ENCODE results near the gene RLN3.

Gene RLN3

DNA sequence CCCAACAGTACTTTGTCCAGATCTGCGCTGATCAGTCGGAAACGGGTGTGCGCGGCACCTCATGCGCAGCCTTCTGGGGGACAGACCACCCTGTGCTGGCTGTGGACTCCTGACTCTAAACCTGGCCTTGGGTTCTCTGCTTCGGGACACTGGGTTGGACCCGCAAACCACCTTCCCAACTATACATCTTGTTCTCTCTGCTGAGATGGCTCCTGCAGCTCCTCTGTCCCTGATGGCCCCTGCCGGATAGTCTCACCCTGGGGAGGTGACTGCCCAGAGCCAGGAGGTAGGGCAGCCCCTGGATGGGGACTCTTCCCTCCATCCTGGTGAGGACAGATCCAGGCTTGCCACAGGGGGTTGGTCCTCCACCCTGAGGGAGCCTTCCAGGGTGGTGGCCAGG, 45.2 kb upstream of the RLN3 start:
- no peak overlapping the region for H4K91ac ChIP-seq (ENCODE audit: low read depth, low read length)
- H3K4ac ChIP-seq (ENCODE audit: low read depth, low read length), result no peak overlapping the region
- H3K9ac ChIP-seq (ENCODE audit: low read length), result no peak overlapping the region
- peaks cover 12 to 15% of the 10 kb centered on the region in 2 experiments for H3K36me3 ChIP-seq (ENCODE audit: control insufficient read depth in 1 of 2, insufficient read depth in 2 of 2, low read length in 2 of 2)
- H3K9me3 ChIP-seq (ENCODE audit: insufficient read depth, low read depth, low read length), result peaks cover 2% of the 10 kb centered on the region
- peaks cover 6% of the 10 kb centered on the region for H3K79me1 ChIP-seq (ENCODE audit: low read length)
- H3K4me2 ChIP-seq (ENCODE audit: low read length), result no peak overlapping the region
- no peaks in the 10 kb centered on the region for H3K27me3 ChIP-seq (ENCODE audit: insufficient read depth, low read length)
- H3K18ac ChIP-seq (ENCODE audit: low read length), result no peak overlapping the region
- peaks cover 2% of the 10 kb centered on the region for H3K79me2 ChIP-seq (ENCODE audit: control insufficient read depth, insufficient read depth, low read length, poor library complexity)
- no peak overlapping the region for H2BK120ac ChIP-seq (ENCODE audit: insufficient read depth, low read length, poor library complexity)
- H3K4me1 ChIP-seq (ENCODE audit: control insufficient read depth in 1 of 2, insufficient read depth in 2 of 2, low read length in 2 of 2), result peaks cover 29 to 43% of the 10 kb centered on the region in 2 experiments
- no peak overlapping the region for H3K23ac ChIP-seq (ENCODE audit: low read length)
- no peak for DNase-seq
- H2AK5ac ChIP-seq (ENCODE audit: low read length), result no peak overlapping the region
- H3K27ac ChIP-seq (ENCODE audit: low read depth, low read length), result no peak overlapping the region
- H4K12ac ChIP-seq (ENCODE audit: low read depth, low read length), result no peak overlapping the region
- H2BK12ac ChIP-seq (ENCODE audit: low read length), result no peak overlapping the region
- H4K8ac ChIP-seq (ENCODE audit: low read depth, low read length), result no peak overlapping the region
- no CpG with 5 or more reads among the region's 9 CpGs for WGBS (ENCODE audit: extremely low coverage, insufficient coverage, insufficient read length)
- H2AFZ ChIP-seq (ENCODE audit: insufficient read depth, low read length, poor library complexity), result no peak overlapping the region
- H2BK5ac ChIP-seq (ENCODE audit: low read depth, low read length, poor library complexity), result no peak overlapping the region
- H3K4me3 ChIP-seq (ENCODE audit: low read depth, low read length), result no peak overlapping the region
- no peak overlapping the region for H3K14ac ChIP-seq (ENCODE audit: low read length)

DNA sequence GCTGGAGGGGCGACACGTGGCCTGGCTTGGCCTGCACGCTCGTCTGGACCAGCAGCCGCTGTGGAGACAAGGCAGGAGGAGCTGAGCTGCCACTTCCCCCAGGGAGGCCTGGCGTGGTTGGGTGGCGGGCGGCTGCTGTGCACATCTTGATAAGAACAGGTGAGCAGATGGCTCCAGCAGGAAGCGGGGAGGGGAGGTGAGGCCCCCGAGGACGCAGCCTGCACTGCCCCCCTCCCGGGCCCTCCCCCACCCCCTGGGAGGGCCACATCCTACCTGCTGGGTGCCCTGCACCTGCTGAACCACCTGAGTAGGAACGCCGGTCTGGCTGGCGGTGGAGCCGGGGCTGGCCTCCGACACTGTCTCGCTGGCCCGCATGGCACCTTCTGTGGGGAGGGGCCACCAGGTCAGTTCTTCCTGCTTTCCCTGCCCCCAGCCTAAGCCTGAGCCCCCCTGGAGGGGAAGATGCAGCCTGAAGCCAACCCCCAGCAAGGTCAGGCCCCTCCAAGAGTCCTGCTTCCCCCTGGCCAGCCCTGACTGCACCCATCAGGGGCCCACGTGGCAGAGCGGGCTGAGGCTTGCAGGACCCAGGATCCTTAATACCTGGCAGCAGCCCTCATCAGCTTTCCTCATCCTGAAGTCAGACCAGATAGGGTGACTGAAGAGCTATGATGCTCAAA, 44.6 kb upstream of the RLN3 start:
- Histone ChIP-seq H3K27me3 (ENCODE audit: insufficient read depth, low read length) (no peaks in the 10 kb centered on the region), H3K79me2 (ENCODE audit: control insufficient read depth, insufficient read depth, low read length, poor library complexity) (peaks cover 2% of the 10 kb centered on the region), H3K4me2 (ENCODE audit: low read length) (no peak overlapping the region), H3K18ac (ENCODE audit: low read length) (no peak overlapping the region), H3K4me3 (ENCODE audit: low read depth, low read length) (no peak overlapping the region), H3K9ac (ENCODE audit: low read length) (no peak overlapping the region), H2BK5ac (ENCODE audit: low read depth, low read length, poor library complexity) (no peak overlapping the region), H3K4ac (ENCODE audit: low read depth, low read length) (no peak overlapping the region), H3K4me1 (ENCODE audit: control insufficient read depth in 1 of 2, insufficient read depth in 2 of 2, low read length in 2 of 2) (peaks cover 24 to 38% of the 10 kb centered on the region in 2 experiments), H3K9me3 (ENCODE audit: insufficient read depth, low read depth, low read length) (peaks cover 2% of the 10 kb centered on the region), H3K79me1 (ENCODE audit: low read length) (peaks cover 6% of the 10 kb centered on the region), H4K12ac (ENCODE audit: low read depth, low read length) (no peak overlapping the region), H2AK5ac (ENCODE audit: low read length) (no peak overlapping the region), H3K23ac (ENCODE audit: low read length) (no peak overlapping the region), H4K91ac (ENCODE audit: low read depth, low read length) (no peak overlapping the region), H4K8ac (ENCODE audit: low read depth, low read length) (no peak overlapping the region), H2BK12ac (ENCODE audit: low read length) (no peak overlapping the region), H3K27ac (ENCODE audit: low read depth, low read length) (no peak overlapping the region), H3K14ac (ENCODE audit: low read length) (no peak overlapping the region), H2AFZ (ENCODE audit: insufficient read depth, low read length, poor library complexity) (no peak overlapping the region), H3K36me3 (ENCODE audit: control insufficient read depth in 1 of 2, insufficient read depth in 2 of 2, low read length in 2 of 2) (peaks cover 15 to 16% of the 10 kb centered on the region in 2 experiments), H2BK120ac (ENCODE audit: insufficient read depth, low read length, poor library complexity) (no peak overlapping the region)
- no CpG with 5 or more reads among the region's 21 CpGs for WGBS (ENCODE audit: extremely low coverage, insufficient coverage, insufficient read length)
- no peak for DNase-seq

DNA sequence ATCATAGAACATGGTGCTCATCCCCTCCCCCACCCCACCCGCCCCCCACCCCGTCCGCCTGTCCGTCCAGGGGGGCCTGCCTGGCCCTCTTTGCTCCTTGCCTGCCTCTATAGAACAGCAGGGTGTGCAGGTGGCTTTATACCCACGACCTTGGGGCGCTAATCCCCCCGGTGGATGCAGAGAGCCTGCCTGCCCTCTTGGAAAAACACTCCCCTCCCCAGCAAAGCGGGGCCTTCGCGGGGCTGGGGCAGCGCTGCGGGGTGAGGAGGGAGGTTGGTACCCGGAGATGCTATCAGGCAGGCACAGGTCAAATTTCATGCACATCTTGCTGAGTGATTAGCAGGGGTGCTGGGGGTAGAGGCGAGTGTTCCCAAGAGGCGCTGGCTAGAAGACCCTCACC, 43.8 kb upstream of the RLN3 start:
- no peaks in the 10 kb centered on the region for H3K27me3 ChIP-seq (ENCODE audit: insufficient read depth, low read length)
- H3K27ac ChIP-seq (ENCODE audit: low read depth, low read length), result no peak overlapping the region
- H3K79me2 ChIP-seq (ENCODE audit: control insufficient read depth, insufficient read depth, low read length, poor library complexity), result no peaks in the 10 kb centered on the region
- no peak overlapping the region for H2BK120ac ChIP-seq (ENCODE audit: insufficient read depth, low read length, poor library complexity)
- H3K4me1 ChIP-seq (ENCODE audit: control insufficient read depth in 1 of 2, insufficient read depth in 2 of 2, low read length in 2 of 2), result peaks cover 22 to 32% of the 10 kb centered on the region in 2 experiments
- DNase-seq, result no peak
- peaks cover 2% of the 10 kb centered on the region for H3K9me3 ChIP-seq (ENCODE audit: insufficient read depth, low read depth, low read length)
- no peak overlapping the region for H3K18ac ChIP-seq (ENCODE audit: low read length)
- no peak overlapping the region for H3K4ac ChIP-seq (ENCODE audit: low read depth, low read length)
- no peak overlapping the region for H4K8ac ChIP-seq (ENCODE audit: low read depth, low read length)
- H3K79me1 ChIP-seq (ENCODE audit: low read length), result peaks cover 2% of the 10 kb centered on the region
- H4K12ac ChIP-seq (ENCODE audit: low read depth, low read length), result no peak overlapping the region
- H2BK12ac ChIP-seq (ENCODE audit: low read length), result no peak overlapping the region
- no peak overlapping the region for H3K9ac ChIP-seq (ENCODE audit: low read length)
- H3K14ac ChIP-seq (ENCODE audit: low read length), result no peak overlapping the region
- H3K23ac ChIP-seq (ENCODE audit: low read length), result no peak overlapping the region
- H2AK5ac ChIP-seq (ENCODE audit: low read length), result no peak overlapping the region
- no peak overlapping the region for H2BK5ac ChIP-seq (ENCODE audit: low read depth, low read length, poor library complexity)
- H3K4me2 ChIP-seq (ENCODE audit: low read length), result no peak overlapping the region
- H3K36me3 ChIP-seq (ENCODE audit: control insufficient read depth in 1 of 2, insufficient read depth in 2 of 2, low read length in 2 of 2), result peaks cover 18 to 20% of the 10 kb centered on the region in 2 experiments
- no peak overlapping the region for H2AFZ ChIP-seq (ENCODE audit: insufficient read depth, low read length, poor library complexity)
- WGBS (ENCODE audit: extremely low coverage, insufficient coverage, insufficient read length), result no CpG with 5 or more reads among the region's 15 CpGs
- no peak overlapping the region for H4K91ac ChIP-seq (ENCODE audit: low read depth, low read length)
- no peak overlapping the region for H3K4me3 ChIP-seq (ENCODE audit: low read depth, low read length)

GRCh38 chr19:13984875-13985741, 42.8 kb upstream of the RLN3 start:
- Histone ChIP-seq H2BK5ac (ENCODE audit: low read depth, low read length, poor library complexity) (no peak overlapping the region), H3K79me1 (ENCODE audit: low read length) (peaks cover 2% of the 10 kb centered on the region), H3K9ac (ENCODE audit: low read length) (no peak overlapping the region), H3K18ac (ENCODE audit: low read length) (no peak overlapping the region), H4K8ac (ENCODE audit: low read depth, low read length) (no peak overlapping the region), H3K27me3 (ENCODE audit: insufficient read depth, low read length) (no peaks in the 10 kb centered on the region), H2BK12ac (ENCODE audit: low read length) (no peak overlapping the region), H2AFZ (ENCODE audit: insufficient read depth, low read length, poor library complexity) (no peak overlapping the region), H3K4me3 (ENCODE audit: low read depth, low read length) (no peak overlapping the region), H2AK5ac (ENCODE audit: low read length) (no peak overlapping the region), H3K4ac (ENCODE audit: low read depth, low read length) (no peak overlapping the region), H3K9me3 (ENCODE audit: insufficient read depth, low read depth, low read length) (peaks cover 2% of the 10 kb centered on the region), H3K79me2 (ENCODE audit: control insufficient read depth, insufficient read depth, low read length, poor library complexity) (no peaks in the 10 kb centered on the region), H3K36me3 (ENCODE audit: control insufficient read depth in 1 of 2, insufficient read depth in 2 of 2, low read length in 2 of 2) (peaks cover 18 to 20% of the 10 kb centered on the region in 2 experiments), H3K27ac (ENCODE audit: low read depth, low read length) (no peak overlapping the region), H3K14ac (ENCODE audit: low read length) (no peak overlapping the region), H4K91ac (ENCODE audit: low read depth, low read length) (no peak overlapping the region), H4K12ac (ENCODE audit: low read depth, low read length) (no peak overlapping the region), H3K4me1 (ENCODE audit: control insufficient read depth in 1 of 2, insufficient read depth in 2 of 2, low read length in 2 of 2) (peaks cover 16 to 26% of the 10 kb centered on the region in 2 experiments), H3K23ac (ENCODE audit: low read length) (no peak overlapping the region), H3K4me2 (ENCODE audit: low read length) (no peak overlapping the region), H2BK120ac (ENCODE audit: insufficient read depth, low read length, poor library complexity) (no peak overlapping the region)
- DNase-seq, result no peak
- no CpG with 5 or more reads among the region's 25 CpGs for WGBS (ENCODE audit: extremely low coverage, insufficient coverage, insufficient read length)

Measured in trophoblast cell (in vitro differentiated cells and primary cell).